IPS-18c (cell line): ENCODE results near the gene FADS2.

Source experiments
- H3K4me3 ChIP-seq: 2 replicates; pipeline ENCODE4 v1.7.0; 2013; ENCODE audit warnings: low read depth, mild to moderate bottlenecking, low read length, moderate library complexity; ENCODE audit not compliant: insufficient read depth
- H3K9me3 ChIP-seq: one replicate; pipeline ENCODE4 v1.6.1; 2013; ENCODE audit warnings: mild to moderate bottlenecking, low read length, moderate library complexity; ENCODE audit not compliant: control insufficient read depth, insufficient read depth

Gene FADS2

GRCh38 chr11:61834278-61835048 lies 6.4 kb downstream of the FADS2 start:
- H3K9me3 ChIP-seq, result no peaks in the 10 kb centered on the region
- H3K4me3 ChIP-seq, result no peak overlapping the region

- no peak overlapping the region for H3K4me3 ChIP-seq
- no peaks in the 10 kb centered on the region for H3K9me3 ChIP-seq
These were observed 8.1 kb downstream of the FADS2 start for GRCh38 chr11:61836193-61836592.

GRCh38 chr11:61837411-61838005 lies 9.4 kb downstream of the FADS2 start:
- H3K4me3 ChIP-seq, result no peak overlapping the region; the same call in 1 of the 2 replicates
- no peaks in the 10 kb centered on the region for H3K9me3 ChIP-seq

GRCh38 chr11:61838501-61838900 lies 10.4 kb downstream of the FADS2 start:
- Histone ChIP-seq H3K4me3 (no peak overlapping the region), H3K9me3 (no peaks in the 10 kb centered on the region)

GRCh38 chr11:61838921-61839320 lies 10.8 kb downstream of the FADS2 start:
- Histone ChIP-seq H3K9me3 (no peaks in the 10 kb centered on the region), H3K4me3 (no peak overlapping the region)

GRCh38 chr11:61839742-61840141 lies 11.6 kb downstream of the FADS2 start:
- Histone ChIP-seq H3K4me3 (no peak overlapping the region), H3K9me3 (no peaks in the 10 kb centered on the region)

- Histone ChIP-seq H3K9me3 (no peaks in the 10 kb centered on the region), H3K4me3 (no peak overlapping the region)
These were observed 12.3 kb downstream of the FADS2 start for GRCh38 chr11:61840371-61840770.

GRCh38 chr11:61841636-61842527 lies 13.8 kb downstream of the FADS2 start:
- Histone ChIP-seq H3K4me3 (no peak overlapping the region), H3K9me3 (no peaks in the 10 kb centered on the region)

GRCh38 chr11:61842528-61842820 lies 14.4 kb downstream of the FADS2 start:
- no peaks in the 10 kb centered on the region for H3K9me3 ChIP-seq

GRCh38 chr11:61844909-61845565 lies 16.9 kb downstream of the FADS2 start:
- Histone ChIP-seq H3K9me3 (no peaks in the 10 kb centered on the region), H3K4me3 (no peak overlapping the region)

More at GRCh38 chr11:61842528-61842820, 14.4 kb downstream of the FADS2 start:
- no peak overlapping the region for H3K4me3 ChIP-seq

- Histone ChIP-seq H3K9me3 (no peaks in the 10 kb centered on the region), H3K4me3 (no peak overlapping the region)
These were observed 18.4 kb downstream of the FADS2 start for GRCh38 chr11:61846362-61847020.

- Histone ChIP-seq H3K4me3 (no peak overlapping the region), H3K9me3 (no peaks in the 10 kb centered on the region)
These were observed 19.9 kb downstream of the FADS2 start for GRCh38 chr11:61847914-61848581.

GRCh38 chr11:61848631-61849030 lies 20.5 kb downstream of the FADS2 start:
- no peak overlapping the region for H3K4me3 ChIP-seq
- no peaks in the 10 kb centered on the region for H3K9me3 ChIP-seq

- H3K4me3 ChIP-seq, result no peak overlapping the region
These were observed 22.6 kb downstream of the FADS2 start for GRCh38 chr11:61850687-61851086.

GRCh38 chr11:61851113-61851899 lies 23.2 kb downstream of the FADS2 start:
- H3K9me3 ChIP-seq, result no peaks in the 10 kb centered on the region
- no peak overlapping the region for H3K4me3 ChIP-seq

More at GRCh38 chr11:61850687-61851086, 22.6 kb downstream of the FADS2 start:
- no peaks in the 10 kb centered on the region for H3K9me3 ChIP-seq

GRCh38 chr11:61851900-61852295 lies 23.8 kb downstream of the FADS2 start:
- no peaks in the 10 kb centered on the region for H3K9me3 ChIP-seq

More at GRCh38 chr11:61851900-61852295, 23.8 kb downstream of the FADS2 start:
- no peak overlapping the region for H3K4me3 ChIP-seq
